GM12865 (cell line): ENCODE results near the gene WDR86.

Experiments
- DNase-seq: peaks from one replicate; pipeline ENCODE4 v3.0.0; 2010; ENCODE audit warnings: low read depth
- H3K4me3 ChIP-seq: 2 replicates; pipeline ENCODE4 v1.5.1; 2011; ENCODE audit warnings: mild to moderate bottlenecking, low read depth, low read length, control low read depth
- TF ChIP-seq, protein P1 (sequence below): IDR thresholded peaks from 2 replicates; pipeline ENCODE4 v1.5.1; 2011; ENCODE audit warnings: low read length, control low read depth, low read depth, inconsistent platforms; ENCODE audit not compliant: insufficient read depth; ENCODE audit errors: missing control alignments

Gene WDR86

DNA sequence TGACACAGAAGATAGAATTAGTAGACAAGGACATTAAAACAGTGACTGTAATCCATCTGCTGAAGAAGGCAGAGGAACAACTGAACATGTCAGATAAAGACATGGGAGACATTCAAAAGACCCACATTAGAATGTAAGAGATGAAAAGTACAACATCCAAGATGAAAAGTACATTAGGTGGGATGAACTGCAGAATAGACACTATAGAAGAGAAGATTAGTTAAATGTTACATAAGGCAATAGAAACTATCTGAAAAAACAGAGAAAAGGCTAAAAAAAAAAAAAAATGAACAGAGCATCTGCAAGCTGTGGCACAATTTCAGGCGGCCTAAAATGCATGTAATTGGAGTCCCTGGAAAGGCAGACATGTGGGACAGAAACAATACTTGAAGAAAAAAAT lies 46.7 kb downstream of the WDR86 start:
- H3K4me3 ChIP-seq: no peak overlapping the region
- TF ChIP-seq, protein P1, sequence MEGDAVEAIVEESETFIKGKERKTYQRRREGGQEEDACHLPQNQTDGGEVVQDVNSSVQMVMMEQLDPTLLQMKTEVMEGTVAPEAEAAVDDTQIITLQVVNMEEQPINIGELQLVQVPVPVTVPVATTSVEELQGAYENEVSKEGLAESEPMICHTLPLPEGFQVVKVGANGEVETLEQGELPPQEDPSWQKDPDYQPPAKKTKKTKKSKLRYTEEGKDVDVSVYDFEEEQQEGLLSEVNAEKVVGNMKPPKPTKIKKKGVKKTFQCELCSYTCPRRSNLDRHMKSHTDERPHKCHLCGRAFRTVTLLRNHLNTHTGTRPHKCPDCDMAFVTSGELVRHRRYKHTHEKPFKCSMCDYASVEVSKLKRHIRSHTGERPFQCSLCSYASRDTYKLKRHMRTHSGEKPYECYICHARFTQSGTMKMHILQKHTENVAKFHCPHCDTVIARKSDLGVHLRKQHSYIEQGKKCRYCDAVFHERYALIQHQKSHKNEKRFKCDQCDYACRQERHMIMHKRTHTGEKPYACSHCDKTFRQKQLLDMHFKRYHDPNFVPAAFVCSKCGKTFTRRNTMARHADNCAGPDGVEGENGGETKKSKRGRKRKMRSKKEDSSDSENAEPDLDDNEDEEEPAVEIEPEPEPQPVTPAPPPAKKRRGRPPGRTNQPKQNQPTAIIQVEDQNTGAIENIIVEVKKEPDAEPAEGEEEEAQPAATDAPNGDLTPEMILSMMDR: no peak
- no peak for DNase-seq

DNA sequence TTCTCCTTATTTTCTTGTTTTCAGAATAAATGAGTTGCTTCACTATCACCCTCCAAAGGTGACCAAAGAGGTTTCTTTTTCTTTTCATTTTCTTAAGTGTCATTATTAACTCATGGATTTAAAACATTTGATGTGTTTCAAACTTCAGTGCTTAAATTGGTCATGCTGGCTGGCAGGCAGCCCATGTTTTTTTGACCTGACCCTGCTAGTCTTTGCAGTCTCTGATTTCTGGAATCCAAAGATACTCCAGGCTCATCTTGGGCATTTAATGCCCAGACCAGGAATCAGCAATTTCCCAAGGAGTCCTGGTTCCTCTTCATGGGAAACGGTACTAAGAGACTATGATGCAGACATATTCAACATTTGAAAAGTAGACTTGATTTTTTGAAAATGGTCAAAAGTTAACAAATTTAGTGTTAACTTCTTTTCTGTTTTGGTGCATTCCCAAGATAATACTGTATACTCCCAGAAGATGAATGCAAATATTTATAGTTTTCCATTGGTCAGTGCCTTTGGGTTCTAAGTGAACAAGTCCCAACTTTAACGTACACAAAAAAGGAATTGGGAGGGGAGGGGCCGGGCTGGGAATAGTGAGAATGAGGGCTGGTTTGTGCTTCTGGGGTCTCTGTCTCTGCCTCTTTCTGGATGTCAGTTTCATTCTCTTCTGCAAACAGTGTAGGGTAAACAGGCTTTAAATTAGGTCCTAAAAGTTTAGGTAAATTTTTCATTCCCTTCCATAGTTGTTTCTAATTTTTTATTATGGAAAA lies 48.5 kb downstream of the WDR86 start:
- TF ChIP-seq, protein P1: no peak
- no peak overlapping the region for H3K4me3 ChIP-seq
- no peak for DNase-seq

DNA sequence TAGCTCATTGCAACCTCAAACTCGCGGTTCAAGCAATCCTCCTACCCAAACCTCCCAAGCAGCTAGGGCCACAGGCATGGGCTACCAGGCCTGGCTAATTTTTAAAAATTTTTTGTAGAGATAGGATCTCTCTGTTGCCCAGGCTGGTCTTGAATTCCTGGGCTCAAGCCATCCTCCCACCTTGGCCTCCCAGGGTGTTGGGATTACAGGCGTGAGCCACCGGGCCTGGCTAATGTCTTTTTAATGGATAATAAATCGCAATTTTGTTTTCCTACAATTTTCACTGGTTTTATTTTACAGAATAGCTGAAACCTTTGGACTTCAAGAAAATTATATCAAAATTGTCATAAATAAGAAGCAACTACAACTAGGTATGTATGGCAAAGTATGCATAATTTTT lies 57.3 kb downstream of the WDR86 start:
- H3K4me3 ChIP-seq: peak overlapping the region; percentile 13
- DNase-seq: no peak
- TF ChIP-seq, protein P1: no peak

DNA sequence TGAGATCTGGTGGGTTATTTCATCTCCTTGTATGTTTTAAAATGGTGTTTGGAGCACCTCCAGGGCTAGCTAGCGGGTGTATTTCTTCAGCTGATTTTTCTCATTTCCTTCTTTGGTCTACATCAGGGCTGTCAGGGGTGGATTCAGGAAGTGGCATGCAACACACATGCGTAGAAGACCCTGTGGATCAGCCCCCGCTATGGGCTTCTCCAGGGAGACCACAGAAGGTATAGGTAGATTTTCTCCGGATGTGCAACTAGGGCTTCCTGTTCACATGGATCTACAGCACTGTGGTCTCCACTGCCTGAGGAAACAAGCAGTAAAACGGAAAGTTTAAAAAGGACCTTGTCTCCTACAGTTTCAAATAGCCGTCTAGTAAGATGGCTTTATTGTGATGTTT lies 57.9 kb downstream of the WDR86 start:
- H3K4me3 ChIP-seq: peak overlapping the region; percentile 13
- DNase-seq: peak; percentile 85
- TF ChIP-seq, protein P1: no peak

DNA sequence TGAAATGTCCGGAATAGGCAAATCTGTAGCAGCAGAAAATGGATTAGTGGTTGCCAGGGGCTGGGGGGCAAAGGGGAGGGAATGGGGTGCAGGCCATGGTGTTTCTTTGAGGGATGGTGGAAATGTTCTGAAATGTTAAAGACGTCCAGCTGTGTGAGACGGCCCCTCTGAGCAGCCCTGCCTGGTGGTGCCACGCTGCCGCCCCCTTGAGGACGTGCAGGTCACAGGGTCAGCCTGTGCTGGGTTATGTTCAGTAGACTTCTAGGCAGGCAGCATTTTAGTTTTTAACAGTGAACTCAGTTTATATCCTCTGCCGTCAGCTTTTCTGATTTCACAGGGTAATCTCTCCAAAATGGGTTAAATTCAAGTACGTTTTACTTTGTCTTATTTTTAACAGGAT lies 58.8 kb downstream of the WDR86 start:
- TF ChIP-seq, protein P1: peak; percentile 62
- peak; percentile 75 for DNase-seq
- H3K4me3 ChIP-seq: no peak overlapping the region

DNA sequence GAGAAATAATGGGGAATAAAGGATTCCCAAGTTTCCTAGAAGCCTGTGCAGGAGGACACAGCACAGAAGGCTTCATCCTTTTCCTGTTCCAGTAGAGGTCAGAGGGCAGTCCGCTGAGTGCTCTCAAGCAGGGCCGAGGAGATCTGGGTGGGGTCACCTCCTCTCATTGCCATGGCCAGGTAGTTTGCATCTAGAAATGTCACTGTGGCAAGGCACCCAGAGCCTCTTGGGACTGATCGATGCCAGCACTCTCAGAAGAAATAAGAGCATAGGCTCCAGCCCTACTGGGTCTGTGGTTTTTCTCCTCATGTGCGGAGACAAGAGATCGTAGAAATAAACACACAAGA lies 60.4 kb downstream of the WDR86 start:
- TF ChIP-seq, protein P1: no peak
- no peak for DNase-seq
- H3K4me3 ChIP-seq: peak overlapping the region; percentile 53

DNA sequence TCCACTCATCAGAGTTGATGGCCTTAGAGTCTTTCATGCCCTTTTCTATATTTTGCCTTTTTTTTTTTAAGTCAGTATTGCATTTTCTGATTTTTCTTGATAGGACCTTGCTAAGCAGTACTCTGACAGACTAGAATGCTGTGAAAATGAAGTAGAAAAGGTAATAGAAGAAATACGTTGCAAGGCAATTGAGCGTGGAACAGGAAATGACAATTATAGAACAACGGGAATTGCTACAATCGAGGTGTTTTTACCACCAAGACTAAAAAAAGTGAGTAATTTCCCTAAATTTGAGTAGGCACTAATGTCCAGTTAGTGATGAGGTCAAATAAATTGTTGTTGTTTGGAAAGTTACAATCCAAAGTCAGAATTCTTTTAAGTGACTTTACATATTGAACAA lies 60.9 kb downstream of the WDR86 start:
- peak overlapping the region; percentile 53 for H3K4me3 ChIP-seq
- DNase-seq: no peak
- TF ChIP-seq, protein P1: no peak
